ENCODE results near the gene RHNO1. TPM values are rescaled to one million over a fixed set of nuclear protein-coding genes. Genes with fewer than 3 reads are reported as not detected.

The RHNO1 gene
- total and polyA plus RNA-seq, 8 donors, result 7.0 to 92.0 (median 14.7) TPM; not detected in 1

DNA sequence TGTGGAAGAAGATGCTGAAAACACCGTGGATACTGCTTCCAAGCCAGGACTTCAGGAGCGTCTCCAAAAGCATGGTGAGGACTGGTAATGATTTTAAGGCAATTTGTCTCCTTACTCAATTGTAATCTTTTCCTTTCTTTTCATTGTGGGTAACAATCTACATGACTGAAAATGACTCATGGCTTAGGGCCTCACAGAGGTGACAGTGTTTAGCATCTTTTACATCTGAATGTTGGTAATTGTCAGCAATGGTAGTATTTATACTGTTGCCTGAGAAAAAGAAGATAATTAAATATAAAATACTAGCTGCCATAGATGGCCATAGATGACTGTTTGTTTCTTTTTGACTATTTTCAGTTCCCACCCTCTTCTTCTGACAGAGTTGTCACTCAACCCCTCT is 45.3 kb downstream of the RHNO1 start:
- H3K27me3 ChIP-seq, result no peaks in the 10 kb centered on the region
- H3K4me1 ChIP-seq, result no peaks in the 10 kb centered on the region
- H3K36me3 ChIP-seq, result peaks cover 9 to 92% (median 79%) of the 10 kb centered on the region in 4 donors
- H3K9me3 ChIP-seq, result no peaks in the 10 kb centered on the region
- TF ChIP-seq POLR2AphosphoS5 (IDR thresholded peaks at IDR 0.05) (no peak), POLR2A (IDR thresholded peaks at IDR 0.05) (no peak), EP300 (IDR thresholded peaks at IDR 0.05) (no peak)
- TF ChIP-seq, protein P1, sequence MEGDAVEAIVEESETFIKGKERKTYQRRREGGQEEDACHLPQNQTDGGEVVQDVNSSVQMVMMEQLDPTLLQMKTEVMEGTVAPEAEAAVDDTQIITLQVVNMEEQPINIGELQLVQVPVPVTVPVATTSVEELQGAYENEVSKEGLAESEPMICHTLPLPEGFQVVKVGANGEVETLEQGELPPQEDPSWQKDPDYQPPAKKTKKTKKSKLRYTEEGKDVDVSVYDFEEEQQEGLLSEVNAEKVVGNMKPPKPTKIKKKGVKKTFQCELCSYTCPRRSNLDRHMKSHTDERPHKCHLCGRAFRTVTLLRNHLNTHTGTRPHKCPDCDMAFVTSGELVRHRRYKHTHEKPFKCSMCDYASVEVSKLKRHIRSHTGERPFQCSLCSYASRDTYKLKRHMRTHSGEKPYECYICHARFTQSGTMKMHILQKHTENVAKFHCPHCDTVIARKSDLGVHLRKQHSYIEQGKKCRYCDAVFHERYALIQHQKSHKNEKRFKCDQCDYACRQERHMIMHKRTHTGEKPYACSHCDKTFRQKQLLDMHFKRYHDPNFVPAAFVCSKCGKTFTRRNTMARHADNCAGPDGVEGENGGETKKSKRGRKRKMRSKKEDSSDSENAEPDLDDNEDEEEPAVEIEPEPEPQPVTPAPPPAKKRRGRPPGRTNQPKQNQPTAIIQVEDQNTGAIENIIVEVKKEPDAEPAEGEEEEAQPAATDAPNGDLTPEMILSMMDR (IDR thresholded peaks at IDR 0.05), result no peak
- DNase-seq, result no peak
- intact Hi-C loops (cut with DNase I; ENCODE audit: low total_unique reads), result no loop called here
- no peak overlapping the region for H3K4me3 ChIP-seq
- no peak overlapping the region for H3K27ac ChIP-seq
- 89 to 98% (median 96%) methylated on average over 2 of the region's 2 CpGs for WGBS, 5 donors

DNA sequence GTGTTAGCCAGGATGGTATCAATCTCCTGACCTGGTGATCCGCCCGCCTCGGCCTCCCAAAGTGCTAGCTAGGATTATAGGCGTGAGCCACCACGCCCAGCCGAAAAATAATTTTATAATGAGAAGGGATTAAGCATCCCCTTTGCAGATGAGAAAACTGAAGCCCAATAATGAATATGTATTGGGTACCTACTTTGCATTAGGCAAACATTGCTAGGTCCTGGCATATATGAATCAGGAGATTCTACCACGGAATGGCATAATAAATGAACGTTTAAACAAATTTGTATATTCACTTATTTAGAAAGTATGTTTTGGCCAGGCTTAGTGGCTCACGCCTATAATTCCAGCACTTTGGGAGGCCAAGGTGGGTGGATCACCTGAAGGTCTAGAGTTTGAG is 46.0 kb downstream of the RHNO1 start:
- Histone ChIP-seq H3K4me3 (no peak overlapping the region), H3K4me1 (no peaks in the 10 kb centered on the region), H3K9me3 (no peaks in the 10 kb centered on the region), H3K36me3 (peaks cover 9 to 90% (median 80%) of the 10 kb centered on the region in 4 donors), H3K27ac (no peak overlapping the region), H3K27me3 (no peaks in the 10 kb centered on the region)
- TF ChIP-seq POLR2AphosphoS5 (IDR thresholded peaks at IDR 0.05) (no peak), EP300 (IDR thresholded peaks at IDR 0.05) (no peak), POLR2A (IDR thresholded peaks at IDR 0.05) (no peak)
- TF ChIP-seq, protein P1 (IDR thresholded peaks at IDR 0.05), result no peak
- intact Hi-C loops (cut with DNase I; ENCODE audit: low total_unique reads), result no loop called here
- no peak for DNase-seq
- 94 to 98% (median 97%) methylated on average over 9 of the region's 9 CpGs for WGBS, 5 donors

DNA sequence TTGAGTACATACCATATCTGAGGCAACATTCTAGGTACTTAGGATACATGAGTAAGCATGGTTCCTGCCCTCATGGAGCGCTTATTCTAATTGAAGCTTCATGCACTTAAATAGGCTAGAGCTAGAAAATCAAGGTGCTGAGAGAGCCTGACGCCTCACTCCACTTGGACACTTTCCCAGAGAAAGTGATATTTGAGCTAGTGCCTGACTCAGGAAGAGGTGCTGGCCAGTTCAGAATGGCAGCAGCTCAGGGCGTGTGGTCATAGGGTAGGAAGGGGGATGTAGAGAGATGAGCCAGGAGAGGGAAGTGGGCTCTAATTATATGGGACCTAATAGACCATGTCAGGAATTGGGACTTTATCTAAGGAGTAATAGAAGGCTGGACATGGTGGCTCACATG is 47.0 kb downstream of the RHNO1 start:
- Histone ChIP-seq H3K4me3 (no peak overlapping the region), H3K27me3 (no peaks in the 10 kb centered on the region), H3K27ac (no peak overlapping the region), H3K36me3 (peaks cover 9 to 89% (median 87%) of the 10 kb centered on the region in 4 donors), H3K9me3 (no peaks in the 10 kb centered on the region), H3K4me1 (no peaks in the 10 kb centered on the region)
- intact Hi-C loops (cut with DNase I; ENCODE audit: low total_unique reads), result no loop called here
- no peak for DNase-seq
- WGBS, 5 donors, result 82 to 93% (median 89%) methylated on average over 3 of the region's 3 CpGs
- TF ChIP-seq, protein P1 (IDR thresholded peaks at IDR 0.05), result no peak

DNA sequence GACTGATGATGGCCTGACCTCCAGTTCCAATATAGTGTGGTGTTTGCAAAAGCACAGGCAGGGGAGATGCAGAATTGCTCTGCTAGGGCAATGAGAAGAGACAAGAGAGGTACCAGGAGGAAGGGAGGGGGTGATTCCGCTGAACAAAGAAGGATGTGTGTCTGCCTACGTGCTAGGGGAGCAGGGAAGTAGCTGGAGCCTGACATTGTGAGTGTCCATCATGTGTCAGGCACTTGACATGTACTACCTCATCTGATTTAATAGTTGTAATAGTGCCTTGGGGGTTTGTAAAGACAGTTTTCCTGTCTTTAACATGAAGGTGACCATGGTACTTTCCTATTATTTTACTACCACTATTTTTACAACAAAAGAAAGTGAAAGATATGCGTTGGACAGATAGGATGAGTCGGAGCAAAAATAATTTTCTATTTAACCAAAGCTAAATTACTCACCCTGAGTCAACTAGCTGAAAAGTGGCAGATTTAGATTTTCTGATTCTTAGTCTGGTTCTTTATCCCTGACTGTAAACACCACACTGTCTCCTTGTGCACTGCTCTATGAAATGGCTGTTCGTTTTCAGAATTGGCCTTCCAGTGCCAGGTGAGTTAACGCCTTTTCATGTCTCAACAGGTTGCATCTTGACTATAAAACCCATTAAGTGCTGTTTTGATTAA is 48.4 kb downstream of the RHNO1 start:
- no peak for DNase-seq
- Histone ChIP-seq H3K9me3 (no peaks in the 10 kb centered on the region), H3K4me3 (no peak overlapping the region), H3K36me3 (peaks cover 10 to 100% (median 97%) of the 10 kb centered on the region in 4 donors), H3K27me3 (no peaks in the 10 kb centered on the region), H3K27ac (no peak overlapping the region), H3K4me1 (no peaks in the 10 kb centered on the region)
- TF ChIP-seq POLR2AphosphoS5 (IDR thresholded peaks at IDR 0.05) (no peak), EP300 (IDR thresholded peaks at IDR 0.05) (no peak), POLR2A (IDR thresholded peaks at IDR 0.05) (no peak)
- 84 to 90% (median 87%) methylated on average over 6 of the region's 6 CpGs for WGBS, 5 donors
- intact Hi-C loops (cut with DNase I; ENCODE audit: low total_unique reads), result no loop called here

DNA sequence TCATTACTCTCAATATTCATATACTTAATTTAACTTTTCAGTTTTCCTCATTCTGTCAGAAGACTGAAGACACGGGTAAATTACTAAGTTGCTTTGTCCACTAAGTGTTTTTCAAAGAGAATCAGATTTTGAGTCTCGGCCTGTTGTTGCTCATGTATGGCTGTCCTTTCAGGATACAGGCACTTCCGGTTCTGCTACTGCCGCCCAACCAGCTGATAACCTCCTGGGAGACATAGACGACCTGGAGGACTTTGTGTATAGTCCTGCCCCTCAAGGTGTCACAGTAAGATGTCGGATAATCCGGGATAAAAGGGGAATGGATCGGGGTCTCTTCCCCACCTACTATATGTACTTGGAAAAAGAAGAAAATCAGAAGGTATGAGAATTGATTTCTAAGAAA is 53.8 kb downstream of the RHNO1 start:
- H3K36me3 ChIP-seq, result peaks cover 52 to 99% (median 97%) of the 10 kb centered on the region in 4 donors
- DNase-seq, result no peak
- no peak overlapping the region for H3K4me3 ChIP-seq
- TF ChIP-seq POLR2A (IDR thresholded peaks at IDR 0.05), result no peak
- no peak for TF ChIP-seq EP300 (IDR thresholded peaks at IDR 0.05)
- no peak for TF ChIP-seq POLR2AphosphoS5 (IDR thresholded peaks at IDR 0.05)
- TF ChIP-seq, protein P1 (IDR thresholded peaks at IDR 0.05), result no peak
- no peak overlapping the region for H3K27ac ChIP-seq
- intact Hi-C loops (cut with DNase I; ENCODE audit: low total_unique reads), result no loop called here
- no peaks in the 10 kb centered on the region for H3K9me3 ChIP-seq
- H3K27me3 ChIP-seq, result no peaks in the 10 kb centered on the region
- H3K4me1 ChIP-seq, result no peaks in the 10 kb centered on the region
- WGBS, 5 donors, result 60 to 76% (median 71%) methylated on average over 8 of the region's 8 CpGs
